Lung (tissue), 12 donors: ENCODE results near the gene OMA1. TPM values are rescaled to one million over a fixed set of nuclear protein-coding genes. Genes with fewer than 3 reads are reported as not detected.

Source experiments
- ATAC-seq: fragments of 200-7000 bp; cut with Tn5 transposase; one replicate; pipeline ENCODE4 v1.9.1; 2020; ENCODE audit warnings: moderate number of reproducible peaks; ENCODE audit not compliant: insufficient read depth, low FRiP score
- DNase-seq, 3 donors: peaks; one replicate each; pipeline ENCODE4 v3.0.0-alpha.2; 2013 to 2017
- H3K27ac ChIP-seq, 2 donors: one replicate each; pipeline ENCODE4 v1.5.1; 2013; ENCODE audit warnings: mild to moderate bottlenecking in 2 of 2, moderate library complexity in 2 of 2, control low read depth in 1 of 2, inconsistent platforms in 1 of 2, low read depth in 1 of 2, low read length in 1 of 2
- H3K27me3 ChIP-seq, 3 donors: one replicate each; pipeline ENCODE4 v1.5.1; 2013; ENCODE audit warnings: low read length in 2 of 3; ENCODE audit not compliant: control insufficient read depth in 3 of 3, insufficient read depth in 3 of 3
- H3K36me3 ChIP-seq, 4 donors: one replicate each; pipeline ENCODE4 v1.5.1; 2013; ENCODE audit warnings: low read length in 4 of 4, mild to moderate bottlenecking in 1 of 4, moderate library complexity in 1 of 4; ENCODE audit not compliant: control insufficient read depth in 4 of 4, insufficient read depth in 4 of 4
- H3K4me1 ChIP-seq, 5 donors: one replicate each; pipeline ENCODE4 v1.5.1; 2013; ENCODE audit warnings: low read length in 5 of 5, mild to moderate bottlenecking in 2 of 5, moderate library complexity in 1 of 5; ENCODE audit not compliant: control insufficient read depth in 5 of 5, insufficient read depth in 5 of 5
- H3K4me3 ChIP-seq: one replicate; pipeline ENCODE4 v1.5.1; 2013; ENCODE audit warnings: mild to moderate bottlenecking, control low read depth, moderate library complexity
- H3K9ac ChIP-seq, 2 donors: one replicate each; pipeline ENCODE4 v1.5.1; 2013; ENCODE audit warnings: low read length in 2 of 2, control low read depth in 1 of 2; ENCODE audit not compliant: insufficient read depth in 1 of 2
- H3K9me3 ChIP-seq, 4 donors: one replicate each; pipeline ENCODE4 v1.5.1; 2013; ENCODE audit warnings: low read length in 3 of 4, mild to moderate bottlenecking in 1 of 4, moderate library complexity in 1 of 4; ENCODE audit not compliant: control insufficient read depth in 4 of 4, insufficient read depth in 3 of 4
- CTCF ChIP-seq: IDR thresholded peaks from 2 replicates; pipeline ENCODE4 v1.5.1; 2012; ENCODE audit warnings: mild to moderate bottlenecking; ENCODE audit errors: control extremely low read depth, extremely low read depth
- WGBS, 2 donors: extraction: QIAGEN DNeasy Blood & Tissue Kit; methylation state at CpG; one replicate each; pipeline ENCODE4 v1.1.7; 2013; 5-methylcytosine and 5-hydroxymethylcytosine counted together
- polyA plus RNA-seq, 2 donors: library from polyadenylated mRNA; stranded (reverse); fragments of 200-250 nt; gene quantifications; one replicate each; pipeline ENCODE4 v1.2.1, GENCODE V29; 2013
- total RNA-seq, 2 donors: library from RNA; depleted of rRNA in 1 of 2; stranded (reverse); fragments of >200 nt in 1 of 2; gene quantifications; one replicate each; pipeline ENCODE4 v1.2.1, GENCODE V29; 2014 to 2021
- donor health status: control.
- donor health status: control.
- donor health status: Bipolar disorder and iron deficiency.
- donor health status: healthy.
- donor health status: DM: yes; HTN: yes; CAD: no.

OMA1 gene
- total and polyA plus RNA-seq, 4 donors, result 13.2 to 52.1 (median 23.3) TPM

DNA sequence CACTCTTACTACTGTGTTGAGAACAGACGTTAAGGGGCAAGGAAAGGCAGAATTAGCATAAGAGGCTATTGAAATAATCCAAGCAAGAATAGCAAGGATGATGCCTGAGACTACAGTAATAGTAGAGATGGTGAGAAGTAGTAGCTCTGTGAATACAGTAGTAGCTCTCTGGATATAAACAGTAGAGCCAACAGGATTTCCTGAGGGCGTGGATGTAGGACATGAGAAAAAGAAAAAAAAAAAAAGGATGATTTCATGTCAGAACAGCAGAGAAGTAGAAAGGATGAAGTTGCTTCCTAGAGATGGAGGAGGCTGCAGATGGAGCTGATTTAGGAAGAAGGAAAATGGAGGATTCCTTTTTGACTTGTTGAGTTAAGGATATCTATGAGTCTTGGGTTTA is 112.3 kb downstream of the OMA1 start:
- H3K27ac ChIP-seq, result no peak overlapping the region
- no peaks in the 10 kb centered on the region for H3K4me1 ChIP-seq
- WGBS, 2 donors, result 56 to 65% methylated on average over 2 of the region's 2 CpGs
- no peaks in the 10 kb centered on the region for H3K36me3 ChIP-seq
- no peak overlapping the region for H3K9ac ChIP-seq
- no peak overlapping the region for H3K4me3 ChIP-seq
- no peak for TF ChIP-seq CTCF
- no peaks in the 10 kb centered on the region for H3K27me3 ChIP-seq
- peaks cover 0 to 3% (median 0%) of the 10 kb centered on the region in 4 donors for H3K9me3 ChIP-seq
- DNase-seq (no peak), ATAC-seq (no peak)

GRCh38 chr1:58432851-58433668 is 113.5 kb downstream of the OMA1 start:
- WGBS, 2 donors, result 46 to 47% methylated on average over 10 of the region's 10 CpGs
- TF ChIP-seq CTCF, result no peak
- Histone ChIP-seq H3K27ac (no peak overlapping the region), H3K36me3 (no peaks in the 10 kb centered on the region), H3K4me3 (no peak overlapping the region), H3K9ac (no peak overlapping the region), H3K4me1 (no peaks in the 10 kb centered on the region), H3K27me3 (no peaks in the 10 kb centered on the region), H3K9me3 (peaks cover 0 to 3% (median 0%) of the 10 kb centered on the region in 4 donors)
- DNase-seq, result peak; percentile 38 to 64 (median 63)
- ATAC-seq, result no peak

- no peak for ATAC-seq
These were observed 114.5 kb downstream of the OMA1 start for GRCh38 chr1:58431901-58432620.

More at GRCh38 chr1:58431901-58432620, 114.5 kb downstream of the OMA1 start:
- Histone ChIP-seq H3K4me1 (no peaks in the 10 kb centered on the region), H3K4me3 (no peak overlapping the region), H3K27me3 (no peaks in the 10 kb centered on the region), H3K9ac (no peak overlapping the region), H3K36me3 (no peaks in the 10 kb centered on the region), H3K9me3 (peaks cover 0 to 3% (median 0%) of the 10 kb centered on the region in 4 donors), H3K27ac (no peak overlapping the region)
- 82 to 96% methylated on average over 6 of the region's 6 CpGs for WGBS, 2 donors
- no peak for TF ChIP-seq CTCF
- DNase-seq, result no peak

Other genes with a start within 250 kb of the OMA1 start
- 100 to 1,000 TPM in 1 of 2 donors, 10 to 100 TPM in 1; 55.5 to 187 TPM for gene TACSTD2, start 30.5 kb upstream of the OMA1 start, total RNA-seq
- gene TACSTD2, start 30.5 kb upstream of the OMA1 start, polyA plus RNA-seq, result 100 to 1,000 TPM; 140 to 204 TPM
- 10 to 100 TPM; 23.4 to 67.0 TPM for gene MYSM1, start 153.3 kb upstream of the OMA1 start, total RNA-seq
- gene MYSM1, start 153.3 kb upstream of the OMA1 start, polyA plus RNA-seq, result 10 to 100 TPM in 1 of 2 donors, 1 to 10 TPM in 1; 7.4 to 14.8 TPM
- gene JUN, start 237.3 kb upstream of the OMA1 start, total RNA-seq, result 100 to 1,000 TPM; 144 to 584 TPM
- gene JUN, start 237.3 kb upstream of the OMA1 start, polyA plus RNA-seq, result 100 to 1,000 TPM in 1 of 2 donors, 10 to 100 TPM in 1; 78.1 to 140 TPM